CMK (cell line): ENCODE results near the gene PLEKHH2.

Source experiments
- DNase-seq: peaks from one replicate; pipeline ENCODE4 v3.0.0-alpha.2; 2010; ENCODE audit warnings: low read depth

Gene PLEKHH2

DNA sequence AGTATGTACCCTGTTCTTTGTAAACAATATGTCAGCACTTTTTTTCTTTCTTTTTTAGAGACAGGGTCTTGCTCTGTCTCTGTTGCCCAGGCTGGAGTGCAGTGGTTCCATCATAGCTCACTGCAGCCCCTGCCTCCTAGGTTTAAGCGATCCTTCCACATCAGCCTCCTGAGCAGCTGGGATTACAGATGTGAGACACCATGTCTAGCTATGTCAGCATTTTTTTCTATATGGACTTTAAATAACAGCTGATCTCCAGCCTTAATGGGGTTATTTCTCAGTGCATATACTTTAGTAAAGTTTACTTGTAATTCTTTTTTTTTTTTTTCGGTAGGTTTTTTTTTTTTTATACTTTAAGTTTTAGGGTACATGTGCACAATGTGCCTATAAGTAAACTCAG, 174.9 kb downstream of the PLEKHH2 start:
- no peak for DNase-seq

DNA sequence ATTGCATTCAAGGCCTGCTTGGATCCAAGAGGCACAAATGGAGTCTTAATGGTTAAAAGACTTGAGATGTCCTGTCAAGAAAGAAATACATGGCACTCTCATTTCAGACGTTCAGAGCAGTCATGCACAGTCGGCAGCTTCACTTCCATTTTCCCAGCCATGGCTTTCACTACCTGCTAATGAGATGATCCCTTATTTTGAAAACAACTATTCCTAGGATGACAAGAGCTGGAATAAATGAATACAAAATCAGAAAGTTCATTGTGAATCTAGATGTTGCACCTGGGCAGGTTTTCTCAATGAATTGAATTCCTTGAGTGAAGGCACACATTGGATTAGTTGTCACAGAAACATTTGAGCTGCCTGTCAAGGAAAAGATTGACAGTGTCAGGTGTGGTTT, 175.9 kb downstream of the PLEKHH2 start:
- DNase-seq: no peak

DNA sequence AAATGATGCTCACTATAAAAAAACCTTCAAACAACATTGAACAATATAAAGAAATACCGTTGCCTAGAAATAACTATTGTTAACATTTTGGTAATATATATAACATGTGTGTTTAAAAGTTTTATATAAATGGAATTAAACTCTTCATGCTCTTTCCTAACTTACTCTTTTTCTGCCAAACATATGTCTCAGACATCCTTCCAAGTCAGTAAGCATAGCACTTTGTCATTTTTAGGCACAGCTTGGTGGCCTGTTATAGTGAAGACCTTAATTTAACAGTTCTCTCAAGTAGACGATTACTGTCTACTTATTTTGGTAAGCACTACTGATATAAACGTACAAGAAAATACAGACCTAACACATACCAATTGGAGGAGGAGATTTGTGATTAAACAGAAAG, 177.7 kb downstream of the PLEKHH2 start:
- DNase-seq: no peak
